Subcutaneous abdominal adipose tissue (tissue), 5 donors: ENCODE results near the gene SLC16A3.
A peak's percentile ranks its signal among the peaks of the same experiment; 100 is the strongest.

Source experiments
- H3K27ac ChIP-seq: one replicate; pipeline ENCODE4 v1.7.0; 2013; ENCODE audit warnings: low read depth, mild to moderate bottlenecking, inconsistent platforms, low read length, moderate library complexity
- H3K27me3 ChIP-seq, 5 donors: one replicate each; pipeline ENCODE4 v1.7.0; 2013; ENCODE audit warnings: low read length in 5 of 5, inconsistent platforms in 1 of 5; ENCODE audit not compliant: control insufficient read depth in 5 of 5, insufficient read depth in 4 of 5
- H3K36me3 ChIP-seq, 5 donors: one replicate each; pipeline ENCODE4 v1.7.0; 2013; ENCODE audit warnings: low read length in 5 of 5; ENCODE audit not compliant: control insufficient read depth in 5 of 5, insufficient read depth in 5 of 5
- H3K4me1 ChIP-seq, 5 donors: one replicate each; pipeline ENCODE4 v1.7.0; 2013; ENCODE audit warnings: low read length in 5 of 5, mild to moderate bottlenecking in 3 of 5, moderate library complexity in 1 of 5; ENCODE audit not compliant: control insufficient read depth in 5 of 5, insufficient read depth in 5 of 5
- H3K4me3 ChIP-seq, 5 donors: one replicate each; pipeline ENCODE4 v1.7.0; 2013; ENCODE audit warnings: low read length in 5 of 5, low read depth in 1 of 5
- H3K9ac ChIP-seq, 5 donors: one replicate each; pipeline ENCODE4 v1.7.0; 2013; ENCODE audit warnings: low read length in 5 of 5, mild to moderate bottlenecking in 4 of 5, moderate library complexity in 3 of 5
- H3K9me3 ChIP-seq, 5 donors: one replicate each; pipeline ENCODE4 v1.7.0; 2013; ENCODE audit warnings: low read length in 5 of 5; ENCODE audit not compliant: control insufficient read depth in 5 of 5
- donor health status: healthy.
- donor health status: healthy.
- donor health status: healthy.
- donor health status: healthy.
- donor health status: healthy.

Gene SLC16A3

GRCh38 chr17:82241926-82242697 lies 13.3 kb downstream of the SLC16A3 start:
- Histone ChIP-seq H3K4me1 (peaks cover 9 to 67% (median 63%) of the 10 kb centered on the region in 5 donors), H3K27ac (peak overlapping the region; percentile 65), H3K36me3 (peaks cover 0 to 83% (median 49%) of the 10 kb centered on the region in 5 donors), H3K4me3 (no peak overlapping the region), H3K27me3 (no peaks in the 10 kb centered on the region), H3K9ac (peak overlapping the region in 1 of 5 donors; percentile 58), H3K9me3 (no peaks in the 10 kb centered on the region)

GRCh38 chr17:82242698-82242976 lies 13.8 kb downstream of the SLC16A3 start:
- H3K27me3 ChIP-seq = no peaks in the 10 kb centered on the region
- no peaks in the 10 kb centered on the region for H3K9me3 ChIP-seq
- H3K4me3 ChIP-seq = no peak overlapping the region
- H3K36me3 ChIP-seq = peaks cover 0 to 83% (median 54%) of the 10 kb centered on the region in 5 donors
- H3K4me1 ChIP-seq = peaks cover 12 to 72% (median 68%) of the 10 kb centered on the region in 5 donors
- peak overlapping the region; percentile 65 for H3K27ac ChIP-seq
- H3K9ac ChIP-seq = no peak overlapping the region

GRCh38 chr17:82242977-82243647 lies 14.3 kb downstream of the SLC16A3 start:
- H3K27me3 ChIP-seq = no peaks in the 10 kb centered on the region
- peaks cover 0 to 84% (median 59%) of the 10 kb centered on the region in 5 donors for H3K36me3 ChIP-seq
- H3K4me3 ChIP-seq = no peak overlapping the region
- H3K27ac ChIP-seq = peak overlapping the region; percentile 65
- H3K9ac ChIP-seq = no peak overlapping the region
- H3K4me1 ChIP-seq = peaks cover 12 to 73% (median 71%) of the 10 kb centered on the region in 5 donors
- no peaks in the 10 kb centered on the region for H3K9me3 ChIP-seq

- H3K27ac ChIP-seq = no peak overlapping the region
- no peaks in the 10 kb centered on the region for H3K9me3 ChIP-seq
- no peaks in the 10 kb centered on the region for H3K27me3 ChIP-seq
- H3K4me3 ChIP-seq = no peak overlapping the region
- no peak overlapping the region for H3K9ac ChIP-seq
- H3K36me3 ChIP-seq = peaks cover 0 to 85% (median 66%) of the 10 kb centered on the region in 5 donors
- peaks cover 12 to 70% (median 64%) of the 10 kb centered on the region in 5 donors for H3K4me1 ChIP-seq
Observed at GRCh38 chr17:82243648-82244412, 15.0 kb downstream of the SLC16A3 start.

GRCh38 chr17:82244413-82245133 lies 15.7 kb downstream of the SLC16A3 start:
- Histone ChIP-seq H3K27me3 (no peaks in the 10 kb centered on the region), H3K9me3 (no peaks in the 10 kb centered on the region), H3K9ac (no peak overlapping the region), H3K27ac (no peak overlapping the region), H3K36me3 (peaks cover 0 to 88% (median 70%) of the 10 kb centered on the region in 5 donors), H3K4me1 (peaks cover 12 to 64% (median 59%) of the 10 kb centered on the region in 5 donors), H3K4me3 (no peak overlapping the region)

- H3K4me1 ChIP-seq = peaks cover 12 to 56% (median 50%) of the 10 kb centered on the region in 5 donors
Observed at GRCh38 chr17:82245134-82246039, 16.5 kb downstream of the SLC16A3 start.

GRCh38 chr17:82246040-82246364 lies 17.2 kb downstream of the SLC16A3 start:
- Histone ChIP-seq H3K9me3 (no peaks in the 10 kb centered on the region), H3K4me1 (peaks cover 12 to 54% (median 44%) of the 10 kb centered on the region in 5 donors)

More at GRCh38 chr17:82245134-82246039, 16.5 kb downstream of the SLC16A3 start:
- H3K9me3 ChIP-seq = no peaks in the 10 kb centered on the region
- peak overlapping the region in 1 of 5 donors; percentile 30 for H3K9ac ChIP-seq
- H3K36me3 ChIP-seq = peaks cover 0 to 88% (median 78%) of the 10 kb centered on the region in 5 donors
- peak overlapping the region; percentile 19 for H3K27ac ChIP-seq
- no peak overlapping the region for H3K4me3 ChIP-seq
- no peaks in the 10 kb centered on the region for H3K27me3 ChIP-seq

GRCh38 chr17:82246365-82247181 lies 17.7 kb downstream of the SLC16A3 start:
- Histone ChIP-seq H3K36me3 (peaks cover 0 to 95% (median 90%) of the 10 kb centered on the region in 5 donors), H3K9me3 (no peaks in the 10 kb centered on the region), H3K27me3 (no peaks in the 10 kb centered on the region), H3K27ac (peak overlapping the region; percentile 19), H3K4me3 (no peak overlapping the region), H3K4me1 (peaks cover 9 to 48% (median 39%) of the 10 kb centered on the region in 5 donors), H3K9ac (peak overlapping the region in 2 of 5 donors; percentile 30 to 36)

More at GRCh38 chr17:82246040-82246364, 17.2 kb downstream of the SLC16A3 start:
- Histone ChIP-seq H3K36me3 (peaks cover 0 to 89% (median 84%) of the 10 kb centered on the region in 5 donors), H3K4me3 (no peak overlapping the region), H3K27ac (peak overlapping the region; percentile 19), H3K27me3 (no peaks in the 10 kb centered on the region), H3K9ac (peak overlapping the region in 1 of 5 donors; percentile 30)
